ENCODE results near the gene MUC13. TPM values are rescaled to one million over a fixed set of nuclear protein-coding genes. Genes with fewer than 3 reads are reported as not detected.

The MUC13 gene
- total and polyA plus RNA-seq, 9 of the 15 experiments (the other 6 are each of a cell fraction or from before 2014, with no cell fraction given), result 0.09 TPM; not detected in 8

GRCh38 chr3:124878561-124879336 lies 55.8 kb downstream of the MUC13 start (continued):
- TF ChIP-seq KLF10 (CRISPR knock-in tag; IDR thresholded peaks at IDR 0.05), result no peak
- no peak for TF ChIP-seq RFX5 (IDR thresholded peaks at IDR 0.05; ENCODE audit: low read depth, low read length)
- TF ChIP-seq RBM15 (IDR thresholded peaks at IDR 0.05; ENCODE audit: insufficient read depth, low read length), result no peak
- TF ChIP-seq, protein P1, sequence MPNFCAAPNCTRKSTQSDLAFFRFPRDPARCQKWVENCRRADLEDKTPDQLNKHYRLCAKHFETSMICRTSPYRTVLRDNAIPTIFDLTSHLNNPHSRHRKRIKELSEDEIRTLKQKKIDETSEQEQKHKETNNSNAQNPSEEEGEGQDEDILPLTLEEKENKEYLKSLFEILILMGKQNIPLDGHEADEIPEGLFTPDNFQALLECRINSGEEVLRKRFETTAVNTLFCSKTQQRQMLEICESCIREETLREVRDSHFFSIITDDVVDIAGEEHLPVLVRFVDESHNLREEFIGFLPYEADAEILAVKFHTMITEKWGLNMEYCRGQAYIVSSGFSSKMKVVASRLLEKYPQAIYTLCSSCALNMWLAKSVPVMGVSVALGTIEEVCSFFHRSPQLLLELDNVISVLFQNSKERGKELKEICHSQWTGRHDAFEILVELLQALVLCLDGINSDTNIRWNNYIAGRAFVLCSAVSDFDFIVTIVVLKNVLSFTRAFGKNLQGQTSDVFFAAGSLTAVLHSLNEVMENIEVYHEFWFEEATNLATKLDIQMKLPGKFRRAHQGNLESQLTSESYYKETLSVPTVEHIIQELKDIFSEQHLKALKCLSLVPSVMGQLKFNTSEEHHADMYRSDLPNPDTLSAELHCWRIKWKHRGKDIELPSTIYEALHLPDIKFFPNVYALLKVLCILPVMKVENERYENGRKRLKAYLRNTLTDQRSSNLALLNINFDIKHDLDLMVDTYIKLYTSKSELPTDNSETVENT (CRISPR knock-in tag; IDR thresholded peaks at IDR 0.05), result no peak
- TF ChIP-seq, protein P2, sequence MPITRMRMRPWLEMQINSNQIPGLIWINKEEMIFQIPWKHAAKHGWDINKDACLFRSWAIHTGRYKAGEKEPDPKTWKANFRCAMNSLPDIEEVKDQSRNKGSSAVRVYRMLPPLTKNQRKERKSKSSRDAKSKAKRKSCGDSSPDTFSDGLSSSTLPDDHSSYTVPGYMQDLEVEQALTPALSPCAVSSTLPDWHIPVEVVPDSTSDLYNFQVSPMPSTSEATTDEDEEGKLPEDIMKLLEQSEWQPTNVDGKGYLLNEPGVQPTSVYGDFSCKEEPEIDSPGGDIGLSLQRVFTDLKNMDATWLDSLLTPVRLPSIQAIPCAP (CRISPR knock-in tag; IDR thresholded peaks at IDR 0.05; ENCODE audit: borderline replicate concordance), result no peak
- TF ChIP-seq ZHX1 (conservative IDR thresholded peaks at IDR 0.05; ENCODE audit: low read length), result no peak
- no peak for TF ChIP-seq ZNF174 (CRISPR knock-in tag; IDR thresholded peaks at IDR 0.05)
- no peak for TF ChIP-seq ZKSCAN1 (IDR thresholded peaks at IDR 0.05; ENCODE audit: low read depth, low read length)
- no peak for TF ChIP-seq ZNF583 (CRISPR knock-in tag; IDR thresholded peaks at IDR 0.05)
- peak; percentile 41; the same call in 1 of the 2 replicates for TF ChIP-seq EP400 (IDR thresholded peaks at IDR 0.05)
- TF ChIP-seq ARID1B (IDR thresholded peaks at IDR 0.05), result peak; percentile 90
- no peak for TF ChIP-seq SMARCB1 (IDR thresholded peaks at IDR 0.05; ENCODE audit: insufficient read length, low read depth)
- TF ChIP-seq HES1 (IDR thresholded peaks at IDR 0.05; ENCODE audit: low read depth), result peak; percentile 19; the same call in 1 of the 2 replicates
- TF ChIP-seq CREBBP (IDR thresholded peaks at IDR 0.05; ENCODE audit: low read depth, low read length), result no peak
- no peak for TF ChIP-seq PCBP1 (IDR thresholded peaks at IDR 0.05; ENCODE audit: low read depth, low read length, poor library complexity, severe bottlenecking)
- TF ChIP-seq CLOCK (CRISPR knock-in tag; IDR thresholded peaks at IDR 0.05; ENCODE audit: borderline replicate concordance), result no peak
- no peak; the same call in 1 of the 2 replicates for TF ChIP-seq CXXC5 (CRISPR knock-in tag; IDR thresholded peaks at IDR 0.05)

Data from K562 (cell line).